Measurements from ENCODE around the gene IL34. TPM values are rescaled to one million over a fixed set of nuclear protein-coding genes. Genes with fewer than 3 reads are reported as not detected.

Gene IL34
- total RNA-seq: 0.14 and 0.27 TPM in 2 replicates

GRCh38 chr16:70646260-70647241 lies at the start of gene IL34:
TSS of gene IL34 (plus strand) at chr16:70646559. CDS start at chr16:70646948, 389 bp downstream.

GRCh38 chr16:70685938-70686375 lies 39.6 kb downstream of the IL34 start, which contains the start of gene MTSS2:
TSS of gene MTSS2 (minus strand) at chr16:70686053. CDS start at chr16:70685791, 262 bp downstream.

Other genes with a start within 250 kb of the IL34 start
- 34.7 and 41.5 TPM in 2 replicates for gene ST3GAL2, start 207.5 kb upstream of the IL34 start, total RNA-seq
- 7.6 and 9.0 TPM in 2 replicates for gene FCSK, start 192.0 kb upstream of the IL34 start, total RNA-seq
- gene COG4, start 123.0 kb upstream of the IL34 start, total RNA-seq: 55.5 and 56.8 TPM in 2 replicates
- 190 and 239 TPM in 2 replicates for gene SF3B3, start 122.7 kb upstream of the IL34 start, total RNA-seq
- gene MTSS2, start 39.5 kb downstream of the IL34 start, total RNA-seq: 19.2 and 26.3 TPM in 2 replicates
- gene VAC14, start 154.6 kb downstream of the IL34 start, total RNA-seq: 35.0 and 44.3 TPM in 2 replicates

Measured in thoracic aorta endothelial cell (primary cell).